DMS53 treated with DMSO at 0.1 percent for 48 hours (cell line): Measurements from ENCODE around the gene RRAGD.

Experiments used
- DNase-seq: peaks from one replicate; lab custom pipeline; 2025; ENCODE audit not compliant: unreplicated experiment; lab: John Stamatoyannopoulos, UW

Gene RRAGD

GRCh38 chr6:89412071-89413005 lies at the start of gene RRAGD:
Gene RRAGD (minus strand): TSS chr6:89412273. CDS start chr6:89411993, 280 bp downstream.
- DNase-seq = peak; percentile 39

- no peak for DNase-seq
Observed at GRCh38 chr6:89460713-89461112, 48.6 kb upstream of the RRAGD start.

- DNase-seq = no peak
Observed at GRCh38 chr6:89459501-89459900, 47.4 kb upstream of the RRAGD start.

- no peak for DNase-seq
Observed at GRCh38 chr6:89458704-89459103, 46.6 kb upstream of the RRAGD start.

- no peak for DNase-seq
Observed at GRCh38 chr6:89454300-89454699, 42.2 kb upstream of the RRAGD start.

DNA sequence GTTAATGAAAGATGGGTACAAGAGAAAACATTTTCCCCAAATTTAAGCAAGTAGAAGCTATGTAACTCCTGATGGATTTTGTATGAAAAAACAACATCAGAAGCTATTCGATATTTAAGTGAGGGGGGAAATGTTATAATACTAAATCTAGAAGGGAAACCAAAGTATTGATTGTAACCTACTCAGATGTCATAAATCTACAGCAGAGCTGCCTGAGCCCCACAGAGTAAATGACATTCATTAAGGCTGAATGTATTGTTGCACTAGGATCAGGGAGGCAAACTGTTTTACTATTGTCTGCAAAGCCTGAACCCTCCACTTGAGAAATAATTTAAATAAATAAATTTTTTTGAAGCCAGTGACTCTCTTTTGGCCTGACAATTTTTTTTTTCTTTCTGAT lies 40.2 kb upstream of the RRAGD start:
- no peak for DNase-seq

DNA sequence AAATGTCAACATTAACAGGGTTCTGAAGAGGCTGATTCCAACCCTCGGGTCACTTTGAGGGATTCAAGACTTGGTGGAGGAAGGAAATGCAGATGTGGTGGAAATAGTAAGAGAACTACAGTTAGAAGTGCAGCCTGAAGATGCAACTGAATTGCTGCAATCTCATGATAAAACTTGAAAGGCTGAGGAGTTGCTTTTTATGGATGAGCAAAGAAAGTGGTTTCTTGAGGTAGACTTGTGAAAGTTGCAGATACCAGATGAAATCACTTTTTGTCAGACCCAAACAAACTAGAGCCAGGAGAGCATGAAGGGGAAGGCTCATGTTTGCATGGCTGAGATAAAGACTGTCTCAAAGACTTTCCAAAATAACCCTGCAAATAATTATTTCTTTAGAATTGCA lies 37.1 kb upstream of the RRAGD start:
- no peak for DNase-seq

GRCh38 chr6:89443658-89444057 lies 31.6 kb upstream of the RRAGD start:
- DNase-seq = no peak

DNA sequence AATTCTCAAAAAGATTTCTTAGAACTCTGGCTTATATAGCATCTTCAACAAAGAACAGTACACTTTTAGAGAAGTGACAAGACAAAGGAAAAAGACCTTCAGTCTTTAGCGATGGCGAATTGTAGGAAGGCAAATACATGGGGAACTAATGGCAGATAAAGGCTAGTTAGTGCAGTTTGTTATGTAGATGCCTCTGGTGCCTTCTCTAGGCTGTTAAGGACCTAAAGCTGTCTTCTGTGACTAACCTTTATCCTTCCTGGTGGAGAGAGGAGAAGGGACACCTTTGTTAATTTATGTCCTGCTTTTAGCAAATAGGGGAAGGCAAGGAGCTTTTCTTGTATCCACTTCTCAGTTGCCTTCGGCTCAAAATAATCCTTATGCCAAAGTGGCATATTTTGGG lies 28.1 kb upstream of the RRAGD start:
- no peak for DNase-seq

- DNase-seq = no peak
Observed at GRCh38 chr6:89439014-89439413, 26.9 kb upstream of the RRAGD start.

DNA sequence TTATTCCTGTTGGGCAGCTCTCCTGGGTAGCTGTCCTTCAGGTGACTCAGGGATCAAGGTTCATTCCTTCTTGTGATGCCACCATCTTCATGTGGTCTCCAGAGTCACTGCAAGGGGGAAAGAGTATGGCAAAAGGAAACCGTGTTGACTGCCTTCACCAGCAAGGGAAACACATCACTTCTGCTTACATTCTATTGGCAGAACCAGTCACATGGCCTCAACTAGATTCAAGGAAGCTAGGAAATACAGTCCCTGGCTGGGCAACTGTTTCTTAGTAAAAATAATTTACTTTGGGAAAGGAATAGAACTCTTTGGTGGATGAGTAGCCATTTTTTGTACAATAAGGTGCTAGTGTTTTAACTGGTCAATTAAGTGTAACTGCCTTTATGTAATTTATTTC lies 26.2 kb upstream of the RRAGD start:
- no peak for DNase-seq

- DNase-seq = no peak
Observed at GRCh38 chr6:89436226-89436625, 24.2 kb upstream of the RRAGD start.

DNA sequence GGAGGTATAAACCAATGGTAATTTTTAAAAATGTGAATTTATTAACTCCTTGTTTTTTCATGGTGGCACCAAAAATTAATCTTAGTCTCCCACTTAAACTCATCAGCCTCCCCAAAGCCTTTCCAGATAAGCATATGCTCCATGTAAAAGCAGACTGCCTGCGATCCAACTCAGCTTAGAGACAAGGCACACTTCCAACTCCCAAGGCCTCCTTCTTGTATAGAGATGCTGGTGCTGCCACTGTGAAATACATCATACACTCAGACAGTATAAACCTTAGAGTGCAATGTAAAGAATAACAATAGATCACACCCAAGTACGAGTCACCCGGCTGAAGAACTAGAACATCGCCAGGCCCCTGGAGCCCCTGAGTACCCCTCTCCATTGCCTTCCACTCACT lies 22.9 kb upstream of the RRAGD start:
- no peak for DNase-seq

DNA sequence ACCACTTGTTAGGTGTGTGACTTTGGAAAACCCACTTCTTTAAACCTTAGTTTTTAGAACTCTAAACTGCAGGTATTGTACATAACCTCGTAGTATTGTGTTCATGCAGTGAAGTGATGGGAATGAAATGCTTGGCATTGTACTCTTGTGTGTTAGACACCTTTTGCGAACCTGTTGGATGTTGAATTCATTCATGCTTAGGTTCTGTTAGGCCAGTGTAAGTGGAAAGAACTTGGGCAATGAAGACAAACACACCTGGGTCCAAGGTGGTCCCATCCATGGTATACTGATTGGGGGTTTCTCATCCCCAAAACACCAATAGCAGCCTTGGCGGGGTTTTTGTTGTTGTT lies 22.1 kb upstream of the RRAGD start:
- no peak for DNase-seq

- peak; percentile 10 for DNase-seq
Observed at GRCh38 chr6:89433252-89434149, 21.4 kb upstream of the RRAGD start.

DNA sequence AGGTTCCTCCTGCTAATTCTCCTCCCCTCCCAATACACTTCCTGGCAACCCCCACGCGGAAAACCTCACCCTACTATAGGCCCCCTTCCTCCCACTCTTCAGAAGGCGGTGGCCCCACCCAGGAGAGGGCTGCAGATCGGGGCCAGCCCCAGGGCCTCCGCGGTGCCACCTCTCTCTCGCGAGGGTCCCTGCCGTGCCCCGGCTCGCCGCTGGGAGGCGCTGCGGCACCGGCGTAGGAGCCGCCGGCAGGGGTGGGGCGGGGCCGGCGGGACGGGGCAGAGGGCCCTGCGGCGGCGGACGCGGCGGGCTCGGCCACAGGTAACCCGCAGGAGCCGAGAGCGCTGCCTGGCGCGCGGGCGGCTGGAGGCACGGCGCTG lies 20.8 kb upstream of the RRAGD start, which contains the start of gene ANKRD6:
ANKRD6 (plus strand) TSS at position 278 of the 377 bp plus-strand sequence. CDS start 133,825 bp downstream, outside the sequence.
- peak; percentile 22 for DNase-seq

DNA sequence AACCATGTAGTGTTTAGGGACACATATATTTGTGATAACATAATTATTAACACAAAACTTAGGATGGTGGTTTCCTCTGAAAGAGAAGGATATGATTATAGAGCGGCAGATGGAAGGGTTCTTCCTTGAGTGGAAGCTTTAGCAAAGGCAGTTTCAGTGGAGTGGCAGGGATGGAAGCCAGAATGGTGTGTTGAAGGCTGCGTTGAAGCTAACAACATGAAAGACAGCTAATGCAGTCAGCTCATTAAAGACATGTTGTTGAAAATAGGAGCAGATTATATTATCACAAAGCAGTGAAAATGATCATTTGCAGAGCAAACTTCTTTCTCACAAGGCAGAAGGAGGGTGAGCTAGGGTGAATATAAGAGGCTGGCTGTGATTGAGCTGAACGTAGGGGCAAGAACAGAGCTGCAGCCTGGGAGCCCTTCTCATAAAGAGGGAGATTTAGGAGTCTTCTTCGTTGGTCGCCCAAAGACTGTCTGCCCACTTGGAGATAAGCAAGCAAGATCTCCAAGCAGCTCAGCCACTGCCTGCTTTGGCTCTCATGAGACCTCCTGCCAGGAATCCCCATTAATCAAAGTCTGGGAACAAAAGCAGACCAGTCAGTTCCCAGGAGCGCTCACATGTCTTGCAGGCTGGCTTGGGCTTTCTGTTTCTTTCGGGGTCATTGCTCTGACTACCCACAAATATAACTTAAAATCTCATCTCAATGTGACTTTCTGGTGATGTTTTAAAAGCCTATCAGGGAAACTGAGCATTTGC lies 18.3 kb upstream of the RRAGD start:
- no peak for DNase-seq

DNA sequence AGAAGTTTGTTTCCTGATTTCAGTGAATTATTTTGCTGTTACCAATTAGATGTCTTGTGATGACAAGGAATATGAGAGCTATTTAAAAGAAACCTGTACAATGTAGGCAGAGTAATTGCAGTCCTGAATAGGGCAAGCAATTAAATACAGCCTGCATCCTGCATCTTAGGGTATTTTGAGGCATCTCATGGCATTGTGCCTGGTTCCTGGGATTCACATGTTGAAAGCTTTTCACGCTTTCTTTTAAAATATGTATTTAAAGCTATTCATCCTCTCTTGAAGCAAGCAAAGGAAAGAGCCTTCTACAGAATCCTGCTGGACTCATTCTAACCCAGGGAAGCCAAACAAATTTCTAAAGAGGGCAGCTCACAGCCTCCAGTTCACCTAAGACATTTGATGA lies 4.7 kb upstream of the RRAGD start:
- no peak for DNase-seq

DNA sequence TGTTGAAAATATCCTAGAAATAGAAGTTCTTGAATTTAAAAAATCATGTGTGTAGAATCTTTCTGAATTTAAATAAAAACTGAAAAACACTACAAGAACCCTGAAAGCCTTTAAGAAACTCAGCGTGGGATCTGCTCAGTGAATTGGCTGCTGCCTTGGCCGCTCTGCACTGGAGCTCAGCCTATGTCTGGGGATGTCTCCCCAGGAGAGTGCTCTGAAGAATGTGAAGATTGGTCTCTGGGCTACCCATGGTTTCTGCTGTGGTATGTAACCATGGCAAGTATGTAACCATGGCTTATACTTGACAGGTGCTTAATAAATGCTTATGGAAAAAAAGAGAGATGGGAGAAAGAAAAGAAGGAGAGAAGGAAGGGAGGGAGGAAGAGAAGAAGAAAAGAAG lies 3.1 kb upstream of the RRAGD start:
- no peak for DNase-seq

- DNase-seq = no peak
Observed at GRCh38 chr6:89414215-89414614, 2.1 kb upstream of the RRAGD start.

DNA sequence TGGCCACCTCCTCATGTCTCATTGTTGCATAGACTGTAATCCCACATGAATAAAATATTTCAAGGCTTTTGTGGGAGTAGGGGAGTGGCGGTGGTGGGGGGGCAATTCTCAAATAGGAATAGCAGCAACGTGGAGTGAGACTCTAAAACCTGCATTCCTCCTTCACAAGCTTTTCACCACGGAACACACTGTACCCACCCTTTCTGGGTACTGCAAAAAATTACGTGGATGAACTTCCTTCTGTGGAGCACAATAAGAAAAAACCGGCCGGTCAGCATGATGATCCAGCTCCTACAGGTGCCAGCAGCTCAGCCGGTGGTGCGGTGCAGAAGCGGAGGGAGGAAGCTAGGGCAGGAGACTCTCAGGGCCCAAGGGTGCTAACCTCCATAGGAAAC lies 930 bp upstream of the RRAGD start:
- DNase-seq = peak; percentile 35
